RWPE2 (cell line): ENCODE measurements around the gene KLHL28.

Source experiments
- ATAC-seq: fragments of 200-7000 bp; cut with Tn5 transposase; 3 replicates; pipeline ENCODE4 v1.9.1; 2021; ENCODE audit warnings: low read depth
- DNase-seq: peaks from one replicate; pipeline ENCODE4 v3.0.0-alpha.2; 2020; ENCODE audit warnings: low spot score
- H3K27ac ChIP-seq: fragments of 450-650 bp; 2 replicates; pipeline ENCODE4 v1.5.1; 2017; ENCODE audit warnings: mild to moderate bottlenecking; ENCODE audit not compliant: poor library complexity, severe bottlenecking
- H3K27me3 ChIP-seq: fragments of 250-450 bp; sonication (Bioruptor Pico); 2 replicates; pipeline ENCODE4 v1.5.1; 2021; ENCODE audit warnings: mild to moderate bottlenecking, moderate library complexity; ENCODE audit not compliant: insufficient read depth, poor library complexity, severe bottlenecking
- H3K36me3 ChIP-seq: fragments of 250-450 bp; sonication (Bioruptor Pico); 2 replicates; pipeline ENCODE4 v1.5.1; 2020; ENCODE audit warnings: low read depth, mild to moderate bottlenecking, moderate library complexity
- H3K4me1 ChIP-seq: fragments of 250-450 bp; sonication (Bioruptor Pico); 2 replicates; pipeline ENCODE4 v1.5.1; 2021; ENCODE audit warnings: mild to moderate bottlenecking, moderate library complexity; ENCODE audit not compliant: insufficient read depth, poor library complexity, severe bottlenecking
- H3K4me3 ChIP-seq: fragments of 250-450 bp; sonication (Bioruptor Pico); 2 replicates; pipeline ENCODE4 v1.5.1; 2021; ENCODE audit warnings: mild to moderate bottlenecking, moderate library complexity; ENCODE audit not compliant: severe bottlenecking
- H3K9me3 ChIP-seq: fragments of 250-450 bp; sonication (Bioruptor Pico); 2 replicates; pipeline ENCODE4 v1.5.1; 2021; ENCODE audit warnings: mild to moderate bottlenecking, moderate library complexity; ENCODE audit not compliant: severe bottlenecking
- TF ChIP-seq, protein P1 (sequence below): fragments of 450-650 bp; IDR thresholded peaks from one replicate; pipeline ENCODE4 v1.5.1; 2017; ENCODE audit warnings: mild to moderate bottlenecking, moderate library complexity; ENCODE audit not compliant: poor library complexity, severe bottlenecking

Gene KLHL28

DNA sequence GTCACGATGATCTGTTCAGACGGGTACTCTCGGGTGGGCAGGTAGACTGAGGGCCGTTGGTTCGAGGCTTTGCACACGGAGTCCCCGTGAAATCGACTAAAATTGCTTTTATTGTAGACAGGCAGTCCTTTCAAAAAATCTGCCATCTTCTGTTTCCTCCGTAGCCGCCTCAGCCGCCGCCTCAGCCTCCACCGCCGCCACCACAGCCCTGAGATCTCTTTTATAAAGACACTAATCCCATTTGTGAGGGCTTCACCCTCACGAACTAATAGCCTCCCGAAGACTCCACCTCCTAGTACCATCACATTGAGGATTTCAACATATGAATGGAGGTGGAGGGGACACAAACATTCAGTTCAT is 74.2 kb downstream of the KLHL28 start:
- no peak for DNase-seq

DNA sequence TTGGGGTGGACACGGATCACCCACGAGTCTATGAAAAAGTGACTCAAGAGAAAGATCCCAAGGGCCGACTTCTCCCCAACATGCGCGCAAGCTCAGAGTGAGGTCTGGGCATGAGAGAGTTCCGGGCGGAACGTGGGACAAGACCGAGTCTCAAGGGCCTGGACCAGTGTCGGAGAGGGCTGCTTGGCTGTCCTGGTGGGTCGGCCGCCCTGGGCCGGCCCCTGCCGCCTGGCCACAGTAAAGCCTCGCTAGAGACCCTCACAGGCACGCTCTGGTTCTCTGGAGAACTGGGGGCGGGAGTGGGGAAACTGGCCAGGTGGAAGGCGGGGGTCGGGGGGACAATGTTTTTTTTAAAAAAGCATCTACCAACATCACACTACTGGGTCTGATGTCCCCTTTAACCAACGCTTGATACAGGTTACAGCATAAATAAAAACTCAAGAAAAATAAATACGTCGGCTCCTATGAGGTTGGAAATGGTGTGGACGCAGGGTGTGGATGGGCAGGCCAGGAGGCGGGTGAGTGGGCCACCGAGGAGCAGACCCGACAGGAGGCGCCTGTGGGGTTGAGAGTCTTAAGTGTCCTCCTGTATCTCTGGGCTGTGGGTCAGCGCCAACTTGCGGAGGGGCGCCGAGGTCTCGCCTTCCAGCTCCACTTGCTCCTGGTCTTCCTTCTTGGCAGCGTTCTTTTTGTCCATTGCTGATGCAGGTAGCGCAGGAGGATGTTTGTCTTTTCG is 74.7 kb downstream of the KLHL28 start:
- Histone ChIP-seq H3K4me3 (no peak overlapping the region), H3K36me3 (no peaks in the 10 kb centered on the region), H3K9me3 (no peaks in the 10 kb centered on the region), H3K27me3 (peaks cover 2% of the 10 kb centered on the region), H3K27ac (no peak overlapping the region), H3K4me1 (no peaks in the 10 kb centered on the region)
- TF ChIP-seq, protein P1, sequence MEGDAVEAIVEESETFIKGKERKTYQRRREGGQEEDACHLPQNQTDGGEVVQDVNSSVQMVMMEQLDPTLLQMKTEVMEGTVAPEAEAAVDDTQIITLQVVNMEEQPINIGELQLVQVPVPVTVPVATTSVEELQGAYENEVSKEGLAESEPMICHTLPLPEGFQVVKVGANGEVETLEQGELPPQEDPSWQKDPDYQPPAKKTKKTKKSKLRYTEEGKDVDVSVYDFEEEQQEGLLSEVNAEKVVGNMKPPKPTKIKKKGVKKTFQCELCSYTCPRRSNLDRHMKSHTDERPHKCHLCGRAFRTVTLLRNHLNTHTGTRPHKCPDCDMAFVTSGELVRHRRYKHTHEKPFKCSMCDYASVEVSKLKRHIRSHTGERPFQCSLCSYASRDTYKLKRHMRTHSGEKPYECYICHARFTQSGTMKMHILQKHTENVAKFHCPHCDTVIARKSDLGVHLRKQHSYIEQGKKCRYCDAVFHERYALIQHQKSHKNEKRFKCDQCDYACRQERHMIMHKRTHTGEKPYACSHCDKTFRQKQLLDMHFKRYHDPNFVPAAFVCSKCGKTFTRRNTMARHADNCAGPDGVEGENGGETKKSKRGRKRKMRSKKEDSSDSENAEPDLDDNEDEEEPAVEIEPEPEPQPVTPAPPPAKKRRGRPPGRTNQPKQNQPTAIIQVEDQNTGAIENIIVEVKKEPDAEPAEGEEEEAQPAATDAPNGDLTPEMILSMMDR: no peak
- DNase-seq (no peak), ATAC-seq (no peak)

More for the DNA sequence above, 74.2 kb downstream of the KLHL28 start:
- Histone ChIP-seq H3K4me1 (no peaks in the 10 kb centered on the region), H3K9me3 (no peaks in the 10 kb centered on the region), H3K36me3 (no peaks in the 10 kb centered on the region), H3K27ac (no peak overlapping the region), H3K27me3 (peaks cover 2% of the 10 kb centered on the region), H3K4me3 (no peak overlapping the region)
- ATAC-seq: no peak
- TF ChIP-seq, protein P1: no peak

DNA sequence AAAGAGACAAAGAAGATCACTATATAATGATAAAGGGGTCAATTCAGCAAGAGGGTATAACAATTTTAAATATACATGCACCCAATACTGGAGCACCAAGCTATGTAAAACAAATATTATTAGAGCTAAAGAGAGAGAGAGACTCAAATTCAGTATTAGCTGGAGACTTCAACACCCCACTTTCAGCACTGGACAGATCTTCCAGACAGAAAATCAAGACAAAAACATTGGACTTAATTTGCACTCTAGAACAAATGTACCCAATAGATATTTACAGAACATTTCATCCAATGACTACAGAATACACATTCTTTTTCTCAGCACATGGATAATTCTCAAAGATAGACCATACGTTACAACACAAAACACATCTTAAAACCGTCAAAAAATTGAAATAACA is 81.0 kb downstream of the KLHL28 start:
- H3K36me3 ChIP-seq: no peaks in the 10 kb centered on the region
- no peak for ATAC-seq
- H3K9me3 ChIP-seq: peaks cover 4% of the 10 kb centered on the region
- H3K27ac ChIP-seq: no peak overlapping the region
- no peak overlapping the region for H3K4me3 ChIP-seq
- no peaks in the 10 kb centered on the region for H3K4me1 ChIP-seq
- peaks cover 8% of the 10 kb centered on the region for H3K27me3 ChIP-seq
- TF ChIP-seq, protein P1: no peak
- no peak for DNase-seq
